NOMO-1 (cell line): ENCODE data around the gene LHX5.

ENCODE experiments used
- DNase-seq, 2 experiments: peaks; one replicate each; lab custom pipeline; 2025; ENCODE audit not compliant: unreplicated experiment in 2 of 2; lab: John Stamatoyannopoulos, UW

LHX5 gene

GRCh38 chr12:113478351-113479011 is 6.8 kb upstream of the LHX5 start:
- no peak for DNase-seq

DNA sequence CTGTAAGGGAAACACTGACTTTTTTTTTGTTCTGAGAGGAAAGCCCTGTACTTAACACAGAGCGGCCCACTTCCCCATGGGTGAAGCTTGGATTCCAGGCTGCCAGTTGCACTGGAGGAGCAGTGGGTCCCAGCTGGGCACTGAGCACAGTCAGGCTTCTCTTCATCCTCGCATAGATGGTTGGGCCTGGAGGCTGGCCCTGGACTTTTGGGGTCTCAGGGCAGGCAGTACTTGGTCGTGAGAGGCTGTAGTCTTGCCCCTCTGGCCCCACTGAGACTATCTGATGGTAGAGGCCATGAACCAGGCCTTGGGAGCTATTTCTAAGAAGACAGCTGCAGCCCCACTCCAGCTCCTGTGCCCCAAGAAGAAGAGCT is 6.2 kb upstream of the LHX5 start:
- DNase-seq = no peak

DNA sequence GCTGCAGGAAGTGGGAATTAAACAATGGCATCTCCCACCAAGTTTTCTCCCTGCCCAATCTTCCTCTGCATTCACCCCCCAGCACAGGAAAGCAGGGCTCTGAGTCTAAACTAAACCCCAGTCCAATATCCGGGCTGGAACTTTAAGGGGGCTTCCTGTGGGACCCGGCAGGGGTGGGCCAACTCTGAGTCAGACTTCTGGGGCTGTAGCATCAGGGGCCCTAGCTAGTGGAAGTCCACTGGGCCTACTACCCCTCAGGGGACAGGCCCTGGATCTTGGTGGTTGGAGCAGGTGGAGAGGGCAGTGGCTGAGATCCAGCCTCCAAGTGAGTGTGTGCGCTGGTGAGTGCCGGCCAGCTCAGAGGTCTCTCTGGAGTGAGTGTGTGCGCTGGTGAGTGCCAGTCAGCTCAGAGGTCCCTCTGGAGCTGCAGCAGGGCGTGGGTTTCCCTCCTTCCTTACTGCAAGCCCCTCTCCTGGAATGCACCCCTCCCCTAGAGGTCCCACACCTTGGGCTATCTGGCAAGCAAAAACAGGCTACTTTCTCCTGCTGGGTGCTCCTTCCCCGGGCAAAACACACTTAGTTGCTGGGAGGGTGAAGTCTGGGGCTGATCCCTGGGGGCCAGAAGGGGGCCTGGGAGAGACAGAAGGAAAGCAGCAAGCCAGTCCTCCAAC is 5.6 kb upstream of the LHX5 start:
- no peak for DNase-seq

- DNase-seq = no peak
These were observed 4.7 kb upstream of the LHX5 start for GRCh38 chr12:113476176-113476986.

DNA sequence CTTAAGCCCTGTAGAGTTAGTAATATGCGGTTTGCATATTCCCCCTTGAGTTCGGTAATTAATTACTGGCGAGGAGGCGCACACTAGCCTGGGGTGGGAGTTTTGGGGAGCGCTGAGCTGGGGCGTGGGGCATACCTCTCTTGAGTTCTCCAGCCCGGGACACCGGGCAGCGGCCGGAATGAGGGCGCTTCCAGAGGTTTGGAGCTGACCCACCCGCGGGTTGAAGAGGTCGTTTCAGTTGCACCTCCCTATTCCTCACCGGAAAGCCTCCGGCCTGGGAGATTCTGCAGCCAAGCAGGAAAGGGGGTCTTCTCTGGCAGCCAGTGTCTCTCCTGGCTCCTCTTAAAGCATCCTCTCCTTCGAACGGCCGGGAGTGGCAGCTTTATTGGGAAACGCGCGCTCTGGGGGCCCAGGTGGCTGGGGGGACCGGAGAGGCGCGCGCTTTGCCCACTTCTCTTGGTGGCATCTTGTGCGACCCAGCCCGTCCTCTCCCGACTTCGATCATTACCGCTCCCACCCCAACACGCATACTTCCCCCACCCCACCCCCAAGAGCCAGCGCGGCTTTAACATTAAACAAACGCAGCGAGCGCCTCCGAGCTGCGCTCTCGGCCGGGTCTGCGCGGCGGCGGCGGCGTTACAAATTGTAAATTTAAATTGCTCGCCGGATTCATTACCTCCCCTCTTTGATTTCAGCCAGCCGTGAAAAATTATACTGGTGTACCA is 3.9 kb upstream of the LHX5 start:
- DNase-seq = no peak

GRCh38 chr12:113474635-113475436 is 3.2 kb upstream of the LHX5 start:
- DNase-seq = no peak

DNA sequence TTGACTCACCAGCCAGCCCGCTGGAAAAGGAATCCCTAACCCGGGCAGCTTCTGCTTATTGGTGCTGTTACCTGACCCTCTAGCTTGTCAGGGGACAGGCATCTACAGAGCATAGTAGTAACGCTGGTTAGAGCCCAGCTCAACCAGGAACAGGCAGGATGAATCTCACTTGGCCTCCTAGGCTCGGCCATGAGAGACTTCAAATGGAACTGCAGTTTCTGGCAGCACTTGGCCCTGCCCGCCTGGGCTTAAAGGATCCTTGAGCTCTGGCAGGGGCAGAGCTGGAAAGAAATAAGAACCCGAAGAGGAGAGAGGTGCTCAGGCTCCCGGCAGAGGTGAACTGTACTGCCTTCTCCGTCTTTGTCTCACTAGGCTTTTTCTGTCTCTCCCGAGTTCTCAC is 2.3 kb upstream of the LHX5 start:
- DNase-seq = no peak

- no peak for DNase-seq
These were observed 1.7 kb upstream of the LHX5 start for GRCh38 chr12:113473400-113473799.

GRCh38 chr12:113472191-113473121 is 785 bp upstream of the LHX5 start:
- DNase-seq = no peak

GRCh38 chr12:113470871-113471618 is 626 bp downstream of the LHX5 start:
- DNase-seq = no peak

DNA sequence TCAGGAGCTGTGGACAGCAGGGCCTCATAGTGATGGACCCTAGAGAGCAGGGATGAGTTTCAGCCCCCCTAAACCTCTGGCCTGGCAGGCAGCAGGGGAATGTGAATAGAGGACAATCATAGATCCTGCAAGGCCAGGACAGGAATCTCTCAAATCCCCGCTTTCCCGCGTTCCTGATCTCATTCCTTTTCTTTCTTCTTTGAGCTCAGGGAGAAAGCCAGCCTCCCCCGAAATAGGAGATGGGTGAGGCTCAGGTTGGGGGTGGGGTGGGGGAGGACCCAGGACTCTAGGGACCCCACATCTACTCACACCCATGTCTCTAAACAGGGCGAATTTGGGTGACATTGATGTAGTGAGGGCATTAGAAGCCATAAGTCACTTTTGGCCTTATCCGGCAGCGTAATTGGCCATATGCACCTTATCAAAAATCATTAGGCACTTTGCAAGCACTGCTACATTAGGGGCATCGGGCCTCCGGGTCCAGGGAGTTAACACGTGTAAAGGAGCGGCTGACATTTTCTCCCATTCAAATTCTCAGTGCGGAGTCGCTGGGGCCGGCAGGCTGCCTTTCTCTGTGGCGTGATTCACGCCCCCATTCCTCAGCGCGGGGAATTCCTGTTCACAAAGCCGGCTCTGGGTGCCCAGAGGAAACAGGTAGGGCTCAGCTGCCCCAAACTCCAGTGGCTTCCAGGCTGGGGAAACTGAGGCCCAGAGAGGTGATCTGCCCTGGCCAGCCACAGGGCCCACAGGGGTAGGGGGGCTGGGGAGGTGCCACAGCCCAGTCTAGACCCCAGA is 1.5 kb downstream of the LHX5 start:
- no peak for DNase-seq

DNA sequence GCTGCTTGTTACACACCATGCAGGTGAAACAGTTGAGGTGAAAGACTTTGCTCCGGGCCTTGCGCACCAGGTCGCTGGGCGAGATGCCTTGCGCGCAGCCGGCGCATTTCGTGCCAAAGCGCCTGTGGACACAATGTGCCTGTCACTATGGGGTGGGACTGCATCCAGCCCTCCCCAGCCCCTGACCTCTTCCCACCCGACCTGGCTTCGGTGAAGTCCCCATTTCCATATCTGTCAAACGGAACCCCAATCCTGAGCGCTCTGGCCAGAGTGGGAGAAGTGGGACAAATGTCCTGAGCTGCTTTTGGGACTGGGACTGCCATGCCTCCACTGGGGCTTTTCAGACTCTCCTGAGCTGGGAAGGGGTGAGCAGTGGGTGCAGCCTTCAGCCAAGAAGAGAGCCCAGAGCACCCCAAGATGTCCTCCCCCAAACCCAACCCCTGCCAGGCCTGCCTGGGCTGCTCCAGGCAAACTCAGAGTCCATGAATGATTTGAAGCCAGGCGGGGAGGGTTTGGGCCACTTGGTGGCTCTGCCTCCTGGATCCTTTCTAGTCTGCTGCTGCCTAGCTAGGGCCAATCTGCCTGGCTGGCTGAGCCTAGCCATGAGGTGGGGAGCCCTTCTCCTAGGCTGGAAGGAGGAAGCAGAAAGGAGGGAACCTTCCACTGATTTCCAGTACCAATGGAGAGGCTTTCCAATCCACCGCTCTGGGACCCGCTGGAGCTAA is 2.3 kb downstream of the LHX5 start:
- no peak for DNase-seq

DNA sequence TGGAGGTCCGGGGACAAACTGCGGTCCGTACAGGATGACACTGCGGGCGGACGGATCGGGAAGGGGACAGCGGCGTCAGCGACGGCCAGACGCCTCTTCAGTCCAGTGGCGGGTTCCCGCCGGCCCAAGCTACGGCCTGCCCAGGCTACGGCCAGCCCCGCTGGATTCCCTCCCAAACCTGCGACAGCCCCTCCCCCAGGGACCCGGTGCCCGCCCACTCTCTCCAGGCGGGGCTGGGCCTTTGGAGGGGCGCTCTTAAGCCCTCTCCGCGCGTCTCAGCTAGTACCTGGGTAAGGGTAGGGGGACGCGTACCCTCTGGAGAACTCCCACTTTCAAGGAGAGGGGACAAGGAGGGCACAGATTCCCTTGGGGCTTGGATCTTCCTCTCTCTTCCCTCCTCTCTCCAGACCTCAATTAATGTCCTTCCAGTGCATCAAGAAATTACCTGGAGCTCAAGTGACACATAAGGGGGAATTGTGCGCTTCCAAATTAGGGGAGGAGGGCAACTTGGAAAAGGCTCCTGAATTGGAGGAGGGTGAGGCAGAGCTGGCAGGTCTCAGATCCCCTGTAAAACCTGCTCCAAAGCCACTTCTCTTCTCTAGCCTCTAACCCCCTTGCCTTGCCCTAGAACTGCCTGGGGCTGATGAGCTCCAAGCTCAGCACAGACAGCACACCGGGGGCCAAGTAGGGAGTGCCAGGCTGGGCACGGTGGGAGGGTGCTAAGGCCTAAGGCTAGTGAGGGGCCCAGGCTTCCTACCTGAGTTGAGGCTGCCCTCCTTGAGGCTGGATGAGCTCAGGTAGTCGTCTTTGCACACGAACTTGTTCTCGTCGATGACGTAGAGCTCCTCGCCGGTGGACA is 3.1 kb downstream of the LHX5 start:
- DNase-seq = no peak

DNA sequence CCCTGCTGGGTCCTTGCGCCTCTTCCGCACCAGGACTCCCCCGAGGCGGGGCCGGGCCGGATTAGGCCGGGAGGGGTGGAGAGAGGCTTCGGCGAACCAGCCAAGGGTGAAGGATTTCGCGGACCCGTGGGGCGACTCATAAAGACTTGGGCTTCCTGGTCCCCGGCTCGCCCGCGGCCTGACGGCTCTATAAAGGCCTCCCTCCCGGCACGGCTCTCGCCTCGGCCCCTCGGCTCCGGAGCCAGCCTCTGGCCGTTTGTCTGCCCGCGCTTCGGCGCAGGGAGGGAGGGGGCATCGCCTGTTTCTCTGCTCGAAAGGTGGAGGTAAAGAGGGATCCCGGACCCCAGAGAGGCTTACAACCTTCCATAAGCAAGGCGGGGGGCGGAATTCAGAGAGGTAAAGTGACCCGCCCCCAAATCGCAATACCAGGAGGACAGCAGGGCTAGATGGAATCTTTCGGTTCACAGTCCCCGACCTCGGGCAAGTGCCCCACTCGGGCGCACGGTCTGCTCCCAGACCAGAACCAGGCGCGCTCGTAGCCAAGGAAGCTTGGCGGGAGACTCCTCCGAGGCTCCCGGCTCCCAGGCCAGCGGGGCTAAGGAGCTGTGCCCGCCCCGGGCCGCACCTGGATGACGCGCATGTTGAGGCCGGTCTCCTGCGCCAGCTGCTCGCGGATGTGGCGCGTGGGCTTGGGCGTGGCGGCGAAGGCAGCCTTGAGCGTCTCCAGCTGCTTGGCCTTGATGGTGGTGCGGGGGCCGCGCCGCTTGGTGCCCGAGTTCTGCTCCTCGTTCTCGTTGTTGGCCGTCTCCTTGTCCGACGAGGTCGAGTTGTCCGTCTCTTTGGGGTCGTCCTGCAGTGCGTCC is 3.9 kb downstream of the LHX5 start:
- no peak for DNase-seq

- no peak for DNase-seq
These were observed 4.5 kb downstream of the LHX5 start for GRCh38 chr12:113467142-113467501.
